DND-41 (cell line): ENCODE data around the gene BSND.

Source experiments
- ATAC-seq: fragments of 200-7000 bp; cut with Tn5 transposase; 3 replicates; pipeline ENCODE4 v1.9.1; 2021; ENCODE audit warnings: low read depth; ENCODE audit not compliant: insufficient read depth
- DNase-seq: peaks from one replicate; pipeline ENCODE4 v3.0.0-alpha.2; 2020
- H2AFZ ChIP-seq: 2 replicates; pipeline ENCODE4 v1.6.0; 2012; ENCODE audit warnings: low read depth, low read length
- H3K27ac ChIP-seq: 2 replicates; pipeline ENCODE4 v1.5.1; 2012; ENCODE audit warnings: low read length, inconsistent platforms
- H3K27me3 ChIP-seq: fragments of 200-600 bp; sonication (generic); 2 replicates; pipeline ENCODE4 v1.6.0; 2012; ENCODE audit warnings: low read length, mild to moderate bottlenecking, inconsistent platforms; ENCODE audit not compliant: insufficient read depth, poor library complexity
- H3K36me3 ChIP-seq: 2 replicates; pipeline ENCODE4 v1.5.1; 2012; ENCODE audit warnings: low read length, inconsistent platforms; ENCODE audit not compliant: insufficient read depth
- H3K4me1 ChIP-seq: 2 replicates; pipeline ENCODE4 v1.5.1; 2012; ENCODE audit warnings: mild to moderate bottlenecking, low read length; ENCODE audit not compliant: insufficient read depth
- H3K4me2 ChIP-seq: 2 replicates; pipeline ENCODE4 v1.6.0; 2012; ENCODE audit warnings: mild to moderate bottlenecking, moderate library complexity, low read length, inconsistent platforms; ENCODE audit not compliant: insufficient read depth
- H3K4me3 ChIP-seq, 2 experiments: fragments of 200-600 bp in 1 of 2; shearing (Covaris generic) in 1 of 2; 2 replicates each; pipeline ENCODE4 v1.5.1; 2012 to 2016; ENCODE audit warnings: inconsistent platforms in 2 of 2, low read length in 2 of 2, mild to moderate bottlenecking in 2 of 2, low read depth in 1 of 2, moderate library complexity in 1 of 2
- H3K79me2 ChIP-seq: 2 replicates; pipeline ENCODE4 v1.6.0; 2012; ENCODE audit warnings: low read length, inconsistent platforms; ENCODE audit not compliant: insufficient read depth
- H3K9ac ChIP-seq: 2 replicates; pipeline ENCODE4 v1.6.0; 2012; ENCODE audit warnings: low read depth, mild to moderate bottlenecking, inconsistent platforms, low read length, moderate library complexity
- H3K9me3 ChIP-seq: 2 replicates; pipeline ENCODE4 v1.5.1; 2012; ENCODE audit warnings: low read length, moderate library complexity, mild to moderate bottlenecking, inconsistent platforms; ENCODE audit not compliant: insufficient read depth, severe bottlenecking
- H4K20me1 ChIP-seq: 2 replicates; pipeline ENCODE4 v1.6.0; 2012; ENCODE audit warnings: low read length; ENCODE audit not compliant: insufficient read depth
- CTCF ChIP-seq: IDR thresholded peaks from 2 replicates; pipeline ENCODE4 v1.5.1; 2012; ENCODE audit warnings: borderline replicate concordance, low read length, moderate library complexity, mild to moderate bottlenecking; ENCODE audit not compliant: poor library complexity, severe bottlenecking; ENCODE audit errors: extremely low read depth
- EZH2 ChIP-seq: IDR thresholded peaks from 3 replicates; pipeline ENCODE4 v1.6.1; 2012; ENCODE audit warnings: borderline replicate concordance, low read depth, mild to moderate bottlenecking, moderate library complexity, low read length, inconsistent platforms; ENCODE audit not compliant: severe bottlenecking

BSND gene

GRCh38 chr1:55052221-55053142 is 53.7 kb downstream of the BSND start:
- H3K4me1 ChIP-seq, result no peaks in the 10 kb centered on the region
- H4K20me1 ChIP-seq, result no peaks in the 10 kb centered on the region
- H3K4me2 ChIP-seq, result no peak overlapping the region
- no peaks in the 10 kb centered on the region for H3K79me2 ChIP-seq
- ATAC-seq (no peak), DNase-seq (no peak)
- H3K36me3 ChIP-seq, result no peaks in the 10 kb centered on the region
- no peak overlapping the region for H3K4me3 ChIP-seq
- no peak overlapping the region for H3K27ac ChIP-seq
- H3K9me3 ChIP-seq, result no peaks in the 10 kb centered on the region
- H2AFZ ChIP-seq, result no peak overlapping the region
- no peak for TF ChIP-seq EZH2
- no peak for TF ChIP-seq CTCF
- no peak overlapping the region for H3K9ac ChIP-seq
- no peaks in the 10 kb centered on the region for H3K27me3 ChIP-seq

GRCh38 chr1:55053265-55053954 is 54.7 kb downstream of the BSND start:
- Histone ChIP-seq H3K4me1 (no peaks in the 10 kb centered on the region), H3K79me2 (no peaks in the 10 kb centered on the region), H3K4me2 (no peak overlapping the region), H2AFZ (no peak overlapping the region), H3K27me3 (no peaks in the 10 kb centered on the region), H3K9me3 (no peaks in the 10 kb centered on the region), H3K4me3 (no peak overlapping the region), H3K36me3 (no peaks in the 10 kb centered on the region), H3K9ac (no peak overlapping the region), H3K27ac (no peak overlapping the region), H4K20me1 (no peaks in the 10 kb centered on the region)
- DNase-seq (no peak), ATAC-seq (no peak)
- TF ChIP-seq EZH2, result no peak

GRCh38 chr1:55054396-55054795 is 55.7 kb downstream of the BSND start:
- ATAC-seq, result no peak
- no peaks in the 10 kb centered on the region for H3K36me3 ChIP-seq
- no peak for DNase-seq
- H3K4me2 ChIP-seq, result no peak overlapping the region
- H3K4me1 ChIP-seq, result no peaks in the 10 kb centered on the region
- H3K4me3 ChIP-seq, result no peak overlapping the region
- no peak overlapping the region for H3K9ac ChIP-seq
- H3K27ac ChIP-seq, result no peak overlapping the region
- no peaks in the 10 kb centered on the region for H3K79me2 ChIP-seq
- H4K20me1 ChIP-seq, result no peaks in the 10 kb centered on the region
- no peaks in the 10 kb centered on the region for H3K27me3 ChIP-seq
- no peak overlapping the region for H2AFZ ChIP-seq
- no peaks in the 10 kb centered on the region for H3K9me3 ChIP-seq
- TF ChIP-seq CTCF (no peak), EZH2 (no peak)
